ENCODE measurements around the gene LPCAT2. TPM values are rescaled to one million over a fixed set of nuclear protein-coding genes. Genes with fewer than 3 reads are reported as not detected.
A peak's percentile ranks its signal among the peaks of the same experiment; 100 is the strongest.

The LPCAT2 gene
- total RNA-seq, 1 donor from 2014 or later: 18.9 TPM

GRCh38 chr16:55566432-55567175 lies 57.7 kb downstream of the LPCAT2 start, which contains the start of gene CAPNS2:
Gene CAPNS2, plus strand, starts transcription at chr16:55566684. Its CDS starts 73 bp downstream, at chr16:55566757.
- DNase-seq (ENCODE audit: extremely low spot score, unreplicated experiment): no peak
- H3K9me3 Mint-ChIP-seq: peaks cover 4% of the 10 kb centered on the region
- H3K36me3 Mint-ChIP-seq: peaks cover 8% of the 10 kb centered on the region
- peaks cover 21% of the 10 kb centered on the region for H3K4me1 Mint-ChIP-seq (ENCODE audit: unreplicated experiment)
- no peaks in the 10 kb centered on the region for H3K27me3 Mint-ChIP-seq
- TF ChIP-seq CTCF (conservative IDR thresholded peaks at IDR 0.05): no peak
- peak within 1 kb of the TSS; percentile 96 for H3K27ac Mint-ChIP-seq
- H3K4me3 Mint-ChIP-seq: peak within 1 kb of the TSS; percentile 91

GRCh38 chr16:55567382-55567781 lies 58.5 kb downstream of the LPCAT2 start:
- TF ChIP-seq CTCF (conservative IDR thresholded peaks at IDR 0.05): no peak
- peaks cover 5% of the 10 kb centered on the region for H3K9me3 Mint-ChIP-seq
- H3K36me3 Mint-ChIP-seq: peaks cover 8% of the 10 kb centered on the region
- no peak for DNase-seq (ENCODE audit: extremely low spot score, unreplicated experiment)
- H3K4me3 Mint-ChIP-seq: peak overlapping the region; percentile 91
- peak overlapping the region; percentile 96 for H3K27ac Mint-ChIP-seq
- H3K4me1 Mint-ChIP-seq (ENCODE audit: unreplicated experiment): peaks cover 21% of the 10 kb centered on the region
- H3K27me3 Mint-ChIP-seq: no peaks in the 10 kb centered on the region

DNA sequence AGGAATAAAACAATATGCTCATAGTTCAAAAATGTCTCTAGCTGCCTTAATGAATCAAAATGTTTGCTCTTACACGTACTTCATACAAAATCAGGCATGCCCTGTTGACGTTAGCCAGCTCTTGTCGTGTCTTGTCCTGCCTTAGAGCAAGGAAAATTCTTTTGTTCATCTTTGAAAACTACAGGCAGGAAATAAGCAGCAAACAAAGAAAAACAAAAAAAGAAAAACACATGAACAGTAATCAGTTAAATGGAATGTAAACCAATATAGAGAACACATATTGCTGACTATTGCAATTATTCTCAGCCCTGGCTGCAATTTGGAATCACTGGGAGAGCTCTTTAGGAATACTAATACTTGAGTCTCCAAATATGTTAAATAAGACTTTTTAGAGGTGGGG lies 59.3 kb downstream of the LPCAT2 start:
- H3K4me3 Mint-ChIP-seq: peak overlapping the region; percentile 76
- no peaks in the 10 kb centered on the region for H3K27me3 Mint-ChIP-seq
- H3K9me3 Mint-ChIP-seq: peaks cover 8% of the 10 kb centered on the region
- H3K4me1 Mint-ChIP-seq (ENCODE audit: unreplicated experiment): peaks cover 21% of the 10 kb centered on the region
- peaks cover 8% of the 10 kb centered on the region for H3K36me3 Mint-ChIP-seq
- DNase-seq (ENCODE audit: extremely low spot score, unreplicated experiment): no peak
- TF ChIP-seq CTCF (conservative IDR thresholded peaks at IDR 0.05): no peak
- H3K27ac Mint-ChIP-seq: peak overlapping the region; percentile 96

DNA sequence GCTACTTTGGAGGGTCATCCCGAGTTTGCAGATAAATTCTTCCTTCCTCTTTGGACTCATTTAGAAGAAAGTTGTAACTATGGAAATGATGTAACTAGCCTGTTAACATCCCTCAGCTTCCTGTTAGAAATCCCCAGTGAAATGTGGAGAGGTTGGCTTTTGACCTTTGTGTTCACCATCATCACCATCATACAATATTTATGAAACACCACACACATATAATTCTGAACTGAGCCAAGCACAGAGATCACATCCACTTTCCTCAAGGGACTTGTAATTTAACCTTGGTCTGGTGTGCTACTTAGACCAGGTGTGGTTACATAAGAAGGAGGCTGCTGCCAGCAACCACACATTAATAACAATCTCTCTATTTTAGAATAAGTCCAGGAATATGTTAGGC lies 60.2 kb downstream of the LPCAT2 start:
- TF ChIP-seq CTCF (conservative IDR thresholded peaks at IDR 0.05): no peak
- Mint-ChIP-seq H3K27me3 (no peaks in the 10 kb centered on the region), H3K4me3 (peak overlapping the region; percentile 47), H3K36me3 (peaks cover 4% of the 10 kb centered on the region), H3K27ac (peak overlapping the region; percentile 32), H3K9me3 (peaks cover 8% of the 10 kb centered on the region), H3K4me1 (ENCODE audit: unreplicated experiment) (peaks cover 21% of the 10 kb centered on the region)
- DNase-seq (ENCODE audit: extremely low spot score, unreplicated experiment): no peak

DNA sequence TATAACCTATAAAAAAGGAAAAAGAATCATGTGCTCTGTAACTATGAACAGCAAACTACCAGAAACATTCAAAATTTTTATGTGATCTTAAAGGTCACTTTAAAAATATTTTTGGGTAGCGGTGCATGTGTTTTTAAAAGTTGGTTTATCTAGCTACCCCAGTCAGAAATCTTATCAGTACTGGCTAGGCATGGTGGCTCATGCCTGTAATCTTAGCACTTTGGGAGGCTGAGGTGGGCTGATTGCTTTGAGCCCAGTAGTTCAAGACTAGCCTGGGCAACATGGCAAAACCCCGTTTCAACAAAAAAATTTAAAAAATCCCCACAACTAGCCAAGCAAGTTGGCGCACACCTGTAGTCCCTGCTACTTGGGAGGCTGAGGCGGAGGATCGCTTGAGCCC lies 61.3 kb downstream of the LPCAT2 start:
- DNase-seq (ENCODE audit: extremely low spot score, unreplicated experiment): no peak
- H3K36me3 Mint-ChIP-seq: peaks cover 4% of the 10 kb centered on the region
- H3K27me3 Mint-ChIP-seq: no peaks in the 10 kb centered on the region
- peaks cover 8% of the 10 kb centered on the region for H3K9me3 Mint-ChIP-seq
- no peak overlapping the region for H3K4me3 Mint-ChIP-seq
- H3K27ac Mint-ChIP-seq: no peak overlapping the region
- H3K4me1 Mint-ChIP-seq (ENCODE audit: unreplicated experiment): peaks cover 21% of the 10 kb centered on the region
- no peak for TF ChIP-seq CTCF (conservative IDR thresholded peaks at IDR 0.05)

Measured in type B pancreatic cell (in vitro differentiated cells).